ENCODE measurements around the gene SNAI3. TPM values are rescaled to one million over a fixed set of nuclear protein-coding genes. Genes with fewer than 3 reads are reported as not detected.

The SNAI3 gene
- total and polyA plus RNA-seq, 2 of the 8 experiments (the other 6 are each of a cell fraction or from before 2014, with no cell fraction given) = 8.5 to 13.3 TPM

GRCh38 chr16:88701581-88702370, 15.5 kb upstream of the SNAI3 start:
- Histone ChIP-seq H2BK120ac (replicated peaks; ENCODE audit: low read depth, low read length) (no peak overlapping the region), H2BK15ac (ENCODE audit: low read length) (no peak overlapping the region), H2AFZ (ENCODE audit: low read length) (no peak overlapping the region), H2AK5ac (ENCODE audit: low read depth, low read length) (no peak overlapping the region), H3K56ac (replicated peaks; ENCODE audit: insufficient read length, low read depth, low read length) (no peak overlapping the region), H3K14ac (ENCODE audit: insufficient read length) (no peak overlapping the region), H2BK12ac (ENCODE audit: low read depth, low read length) (no peak overlapping the region), H4K91ac (replicated peaks; ENCODE audit: insufficient read length, low read length) (no peak overlapping the region), H2BK5ac (ENCODE audit: low read depth, low read length) (no peak overlapping the region), H4K5ac (ENCODE audit: insufficient read length, low read depth, low read length) (no peak overlapping the region), H3K23me2 (ENCODE audit: low read depth, low read length) (peaks cover 11% of the 10 kb centered on the region; the same call in 1 of the 2 replicates), H3K9ac (replicated peaks in 1 of 4; ENCODE audit: extremely low read depth in 1 of 4, low read depth in 3 of 4, low read length in 3 of 4) (no peak overlapping the region), H3K9me3 (ENCODE audit: insufficient read depth in 2 of 2, low read depth in 1 of 2, low read length in 1 of 2) (no peaks in the 10 kb centered on the region), H3K36me3 (ENCODE audit: control insufficient read depth in 2 of 4, insufficient read depth in 4 of 4, low read length in 3 of 4) (peaks cover 0 to 15% (median 4%) of the 10 kb centered on the region in 4 experiments; a peak in 4 of 8 replicates), H3K79me1 (ENCODE audit: low read depth, low read length) (peaks cover 7% of the 10 kb centered on the region; the same call in 1 of the 2 replicates), H3K4me2 (ENCODE audit: insufficient read depth in 1 of 2, low read depth in 2 of 2, low read length in 2 of 2) (no peak overlapping the region), H2BK20ac (ENCODE audit: low read length) (no peak overlapping the region), H3K4me1 (replicated peaks in 1 of 4; ENCODE audit: control insufficient read depth in 3 of 4, insufficient read depth in 4 of 4, low read length in 3 of 4) (peaks cover 0 to 6% (median 3%) of the 10 kb centered on the region in 4 experiments; a peak in 4 of 7 replicates), H3K4ac (replicated peaks; ENCODE audit: insufficient read length, low read depth, low read length) (no peak overlapping the region), H4K20me1 (replicated peaks in 1 of 2; ENCODE audit: control insufficient read depth in 1 of 2, insufficient read depth in 2 of 2, low read length in 2 of 2) (peaks cover 2 to 4% of the 10 kb centered on the region in 2 experiments), H3K27ac (ENCODE audit: low read depth, low read length) (no peak overlapping the region), H3K23ac (ENCODE audit: insufficient read length) (no peak overlapping the region), H3K4me3 (ENCODE audit: extremely low read depth in 1 of 4, insufficient read depth in 2 of 4, low read depth in 3 of 4, low read length in 4 of 4) (no peak overlapping the region), H3K79me2 (ENCODE audit: control insufficient read depth in 1 of 2, insufficient read depth in 2 of 2, low read length in 2 of 2) (peaks cover 0 to 20% of the 10 kb centered on the region in 2 experiments; a peak in 2 of 4 replicates), H3K27me3 (replicated peaks in 1 of 4; ENCODE audit: control insufficient read depth in 3 of 4, extremely low read depth in 1 of 4, insufficient read depth in 3 of 4, low read length in 3 of 4) (no peaks in the 10 kb centered on the region), H4K8ac (ENCODE audit: extremely low read depth, insufficient read depth, low read length) (no peak overlapping the region), H3K18ac (ENCODE audit: extremely low read depth, low read length) (no peak overlapping the region)
- DNase-seq (ENCODE audit: low read depth in 1 of 2, low spot score in 2 of 2) (no peak), FAIRE-seq (no peak)
- WGBS, 2 experiments (ENCODE audit: extremely low coverage in 1 of 2, insufficient coverage in 1 of 2, insufficient read length in 1 of 2, insufficient replicate concordance in 2 of 2, low coverage in 1 of 2, low lambda C conversion rate in 2 of 2, missing lambda C conversion rate in 1 of 2) = 91% methylated on average over 30 of the region's 30 CpGs; no CpG with 5 or more reads in 1 of the 2 experiments
- ChIA-PET CTCF (ENCODE audit: partially characterized antibody) (interaction anchor here (0.6 to 2.2 kb wide), 9 partner anchors 8 to 143 kb away, joined by 3 to 7 read pairs (median 3); no protein-coding TSS in a partner anchor), POLR2A (ENCODE audit: partially characterized antibody) (interaction anchor here (1.0 to 1.4 kb wide), 4 partner anchors 14 to 108 kb away, joined by 3 read pairs; partner anchors contain the start of gene MVD)
- TF ChIP-seq ATF3 (IDR thresholded peaks at IDR 0.05; ENCODE audit: insufficient read depth, low read depth, low read length) (no peak), SIN3A (conservative IDR thresholded peaks at IDR 0.05 in 1 of 2, IDR thresholded peaks at IDR 0.05 in 1 of 2; ENCODE audit: low read depth in 1 of 2, low read length in 2 of 2) (no peak), BCL11A (IDR thresholded peaks at IDR 0.05; ENCODE audit: low read depth in 2 of 2, low read length in 2 of 2) (no peak), CEBPB (IDR thresholded peaks at IDR 0.05; ENCODE audit: low read depth, low read length) (no peak), KDM1A (IDR thresholded peaks at IDR 0.05; ENCODE audit: borderline replicate concordance, low read length) (no peak), CBX5 (IDR thresholded peaks at IDR 0.05; ENCODE audit: low read depth, low read length) (no peak), TCF12 (IDR thresholded peaks at IDR 0.05; ENCODE audit: low read depth, low read length) (no peak)

Data from H1 (cell line).